HG02884 (cell line): ENCODE results near the gene MAPKAP1.
"Not testable (repeated sequence)": the region's sequence is repeated elsewhere in the genome, so short reads cannot be mapped to it uniquely, and the experiment has no call there.

Experiments
- ATAC-seq: cut with Tn5 transposase; IDR thresholded peaks from one replicate; pipeline ENCODE4 v1.9.1; 2021; ENCODE audit warnings: mild to moderate bottlenecking, moderate library complexity; ENCODE audit not compliant: unreplicated experiment

The MAPKAP1 gene

DNA sequence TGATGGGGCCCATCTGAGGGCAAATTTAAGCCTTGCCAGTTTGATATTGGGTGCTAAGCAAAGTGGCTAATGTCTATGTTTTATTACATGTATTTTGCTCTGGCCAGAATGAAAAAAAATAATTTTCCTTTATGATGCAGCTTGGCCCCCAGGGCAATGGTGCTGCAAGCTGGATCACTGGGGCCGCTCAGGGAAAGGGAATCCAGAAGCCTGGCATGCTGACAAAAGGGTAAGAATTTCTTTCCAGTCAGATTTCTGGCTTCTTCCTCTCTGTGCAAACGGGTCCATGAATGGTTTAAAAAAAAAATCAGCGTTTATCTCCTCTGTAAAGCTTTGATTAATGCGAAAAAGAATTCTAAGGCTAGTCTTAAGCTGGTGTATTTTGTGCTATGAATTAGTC lies 138.4 kb downstream of the MAPKAP1 start:
- no peak for ATAC-seq

DNA sequence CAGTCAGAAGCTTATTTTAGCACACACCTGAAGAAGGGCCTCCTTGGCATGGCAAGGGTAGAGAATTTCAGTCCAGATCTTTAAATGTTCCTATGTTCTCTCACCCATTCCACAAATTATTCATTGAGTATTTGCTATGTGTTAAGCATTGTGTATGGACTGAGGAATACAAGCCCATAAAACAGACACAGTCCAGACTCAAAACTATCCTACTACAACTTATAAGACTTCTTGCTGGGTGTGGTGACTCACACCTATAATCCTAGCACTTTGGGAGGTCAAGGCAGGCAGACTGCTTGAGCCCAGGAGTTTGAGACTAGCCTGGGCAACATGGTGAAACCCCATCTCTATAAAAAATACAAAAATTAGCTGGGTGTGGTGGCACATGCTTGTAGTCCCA lies 141.0 kb downstream of the MAPKAP1 start:
- not testable (repeated sequence) for ATAC-seq

DNA sequence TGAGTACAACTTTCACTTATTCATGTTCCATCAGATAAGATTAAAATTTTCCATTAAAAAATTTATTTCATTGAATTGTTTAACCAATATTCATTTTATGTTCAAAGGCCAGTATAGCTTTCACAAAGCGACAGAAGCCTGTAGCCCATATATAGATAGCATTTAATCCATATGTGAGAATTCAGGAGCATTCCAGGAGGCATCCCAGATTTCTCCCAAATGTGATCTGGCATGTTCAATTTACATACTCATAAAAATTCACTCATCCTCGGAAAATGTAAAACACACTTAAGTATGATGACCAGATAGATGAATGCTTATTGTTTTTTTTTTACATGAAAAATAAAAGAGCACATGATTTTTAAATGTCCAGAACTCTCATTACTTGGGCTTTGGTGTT lies 141.9 kb downstream of the MAPKAP1 start:
- ATAC-seq = no peak

DNA sequence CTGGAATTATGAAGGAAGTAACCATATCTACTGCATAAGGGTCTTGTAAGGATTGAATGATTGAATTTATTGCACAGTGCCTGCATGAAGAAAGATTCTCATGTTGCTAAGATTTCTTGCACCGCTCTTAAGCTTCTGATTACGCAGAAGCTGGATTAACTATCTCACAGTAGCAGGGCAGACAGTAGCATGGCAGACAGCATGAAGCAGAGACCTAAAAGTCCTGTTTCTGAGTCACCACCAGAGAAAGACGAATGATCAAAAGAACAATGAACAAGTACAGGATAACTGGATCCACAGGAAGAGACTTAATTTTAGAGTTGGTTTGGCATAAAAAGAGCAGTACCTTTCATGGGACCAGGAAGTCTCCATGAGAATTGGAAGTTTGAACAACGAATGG lies 142.4 kb downstream of the MAPKAP1 start:
- ATAC-seq = no peak

DNA sequence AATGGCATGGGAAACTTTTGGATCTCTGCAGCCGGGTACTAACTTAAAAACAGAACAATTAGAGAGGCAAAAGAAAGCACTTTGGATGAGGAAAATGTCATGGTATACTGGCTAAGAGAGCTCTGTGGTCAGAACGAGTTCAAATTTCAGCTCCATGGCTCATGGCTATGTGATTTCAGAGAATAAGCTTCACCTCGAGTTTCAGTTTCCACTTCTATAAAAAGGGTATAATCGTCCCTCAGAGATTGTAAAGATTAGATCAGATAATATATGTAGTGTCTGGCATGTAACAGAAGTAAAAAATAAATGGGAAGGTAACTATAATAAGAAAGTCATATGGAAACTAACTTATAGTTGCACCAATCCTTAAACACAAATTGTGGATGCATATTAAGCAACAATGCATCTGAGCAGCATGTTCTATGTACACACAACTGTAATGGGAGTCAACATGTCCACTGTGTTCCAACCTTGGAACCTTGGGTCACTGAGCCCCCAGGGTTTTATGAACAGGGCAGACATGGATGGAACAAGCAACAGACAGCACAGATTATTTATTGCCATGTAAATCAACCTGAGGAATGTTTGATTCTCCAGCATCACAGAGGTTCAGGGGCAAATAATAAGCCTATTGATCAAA lies 145.4 kb downstream of the MAPKAP1 start:
- no peak for ATAC-seq

DNA sequence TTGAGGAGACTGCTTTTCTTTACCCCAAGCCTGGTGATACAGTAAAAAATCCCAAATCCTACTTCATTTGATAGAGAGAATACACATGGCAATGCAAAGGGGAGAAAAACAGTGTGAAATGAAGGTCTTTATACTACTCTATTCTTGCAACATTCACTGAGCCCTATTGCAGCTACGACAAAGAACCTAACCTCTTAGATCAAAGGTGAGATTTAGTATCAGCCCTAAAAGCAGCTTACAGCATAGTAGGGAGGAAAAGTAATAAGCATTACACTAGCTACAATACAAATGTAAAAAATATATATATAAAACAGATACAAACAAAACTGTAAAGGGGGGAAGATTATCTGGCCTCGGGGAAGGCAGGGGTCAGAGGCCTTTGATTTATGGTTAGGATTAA lies 147.1 kb downstream of the MAPKAP1 start:
- ATAC-seq = no peak

DNA sequence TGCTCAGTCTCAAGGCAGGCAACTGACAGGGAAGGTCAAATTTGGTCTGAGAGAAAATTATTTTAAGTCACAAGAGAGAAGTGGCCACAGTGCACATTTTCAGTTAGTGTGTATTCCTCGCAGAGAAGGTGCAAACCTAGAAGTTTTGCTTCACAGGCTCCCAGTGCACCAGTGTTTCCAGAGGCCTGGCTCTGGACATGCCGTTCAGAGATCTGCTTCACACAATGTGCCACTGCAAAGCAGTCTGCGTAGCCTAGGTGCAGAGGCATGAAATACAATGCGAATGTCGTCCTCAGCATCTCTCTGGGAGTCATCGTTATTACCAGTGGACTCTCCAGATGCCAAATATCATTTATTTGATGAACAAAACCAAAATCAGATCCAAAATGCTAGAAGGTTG lies 147.8 kb downstream of the MAPKAP1 start:
- no peak for ATAC-seq

DNA sequence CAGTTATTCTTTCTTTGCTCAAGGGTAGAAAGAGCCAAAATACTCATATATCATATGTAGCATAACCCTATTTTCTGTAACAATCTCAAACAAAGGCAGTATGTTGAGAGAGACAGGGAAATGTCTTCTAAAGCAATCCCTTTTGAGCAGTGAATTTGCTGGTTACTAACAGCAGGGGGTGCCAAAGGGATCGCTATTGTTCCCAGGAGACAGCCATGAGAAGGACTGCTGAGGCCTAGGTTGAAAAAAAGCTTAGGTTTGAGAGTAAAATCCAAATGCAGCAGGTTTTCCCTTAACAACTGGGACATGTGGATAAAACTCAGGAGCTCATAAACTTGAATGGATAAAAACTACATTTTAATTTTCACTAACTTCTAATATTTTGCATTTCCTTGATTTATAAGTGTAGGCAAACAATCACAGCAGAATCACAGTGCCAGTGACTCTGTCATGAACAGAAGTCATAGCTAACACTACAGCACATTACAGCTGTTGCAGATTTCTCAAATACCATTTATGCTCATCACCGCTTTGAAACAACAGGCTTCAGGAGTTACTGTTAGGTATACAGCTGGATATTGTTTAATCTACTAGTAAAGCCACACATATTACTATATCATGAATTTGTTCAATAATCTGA lies 148.4 kb downstream of the MAPKAP1 start:
- no peak for ATAC-seq

DNA sequence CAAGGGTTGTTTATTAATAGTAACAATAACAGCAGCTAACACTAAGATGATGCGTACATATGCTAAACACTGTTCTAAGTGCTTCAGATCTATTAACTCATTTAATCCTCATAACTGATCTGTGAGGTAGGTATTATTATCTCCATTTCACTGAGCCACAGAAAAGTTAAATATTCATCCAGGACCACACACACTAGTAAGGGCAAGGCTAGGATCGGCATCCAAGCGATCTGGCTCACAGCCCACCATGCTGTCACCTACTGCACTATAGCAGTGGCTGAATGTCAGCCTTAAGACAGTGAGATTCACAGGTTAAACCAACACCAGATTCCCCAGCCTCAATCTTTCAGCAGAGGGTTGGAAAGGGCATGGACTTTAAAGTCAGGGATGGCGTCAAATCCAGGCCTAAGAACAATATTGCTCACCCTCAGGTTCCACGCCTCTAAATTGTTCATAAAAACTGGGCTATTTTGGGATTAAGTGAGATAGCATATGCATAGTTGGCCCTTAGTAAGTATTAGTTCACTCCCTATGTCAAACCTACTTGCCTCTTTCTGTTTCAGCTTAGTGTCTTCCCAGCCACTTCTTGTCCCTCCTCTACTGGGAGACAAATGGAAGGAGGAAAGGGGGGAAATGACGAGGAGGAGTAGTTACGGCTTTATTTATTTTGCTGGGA lies 150.8 kb downstream of the MAPKAP1 start:
- ATAC-seq = no peak

DNA sequence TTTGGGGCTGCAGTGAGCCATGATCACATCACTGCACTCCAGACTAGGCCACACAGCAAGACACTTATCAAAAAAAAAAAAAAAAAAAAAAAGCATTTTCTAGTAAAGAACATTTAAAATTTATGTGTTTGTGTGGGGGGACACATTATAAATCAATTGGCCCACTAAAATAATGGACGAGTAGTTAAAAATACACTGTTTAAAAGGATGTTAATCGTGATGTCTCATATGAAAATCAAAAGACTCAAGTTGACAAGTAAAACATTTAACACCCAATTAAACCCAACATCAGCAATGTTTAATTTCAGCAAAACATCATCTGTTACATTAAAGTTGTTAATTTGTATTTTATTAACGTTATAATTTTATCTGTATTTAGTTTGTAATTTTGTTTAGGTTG lies 152.3 kb downstream of the MAPKAP1 start:
- ATAC-seq = no peak

DNA sequence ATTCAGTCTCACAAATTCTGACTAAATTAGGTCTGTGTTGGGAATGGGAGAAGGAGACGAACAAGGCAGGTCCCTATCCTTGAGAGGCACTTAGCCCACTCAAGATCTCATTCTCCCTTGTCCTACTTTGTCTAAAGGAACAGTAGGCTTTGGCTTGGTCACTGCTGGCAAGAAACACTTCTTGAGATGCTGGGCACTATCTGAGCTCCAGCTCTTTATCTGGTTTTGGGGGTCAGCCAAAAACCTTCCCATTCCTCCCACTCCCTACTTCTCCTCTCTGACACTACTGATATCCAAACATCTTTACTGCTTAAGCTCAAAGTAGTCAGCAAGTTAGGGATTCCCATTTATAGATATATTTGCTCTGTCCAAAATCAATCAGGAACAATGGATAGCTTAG lies 155.2 kb downstream of the MAPKAP1 start:
- no peak for ATAC-seq

DNA sequence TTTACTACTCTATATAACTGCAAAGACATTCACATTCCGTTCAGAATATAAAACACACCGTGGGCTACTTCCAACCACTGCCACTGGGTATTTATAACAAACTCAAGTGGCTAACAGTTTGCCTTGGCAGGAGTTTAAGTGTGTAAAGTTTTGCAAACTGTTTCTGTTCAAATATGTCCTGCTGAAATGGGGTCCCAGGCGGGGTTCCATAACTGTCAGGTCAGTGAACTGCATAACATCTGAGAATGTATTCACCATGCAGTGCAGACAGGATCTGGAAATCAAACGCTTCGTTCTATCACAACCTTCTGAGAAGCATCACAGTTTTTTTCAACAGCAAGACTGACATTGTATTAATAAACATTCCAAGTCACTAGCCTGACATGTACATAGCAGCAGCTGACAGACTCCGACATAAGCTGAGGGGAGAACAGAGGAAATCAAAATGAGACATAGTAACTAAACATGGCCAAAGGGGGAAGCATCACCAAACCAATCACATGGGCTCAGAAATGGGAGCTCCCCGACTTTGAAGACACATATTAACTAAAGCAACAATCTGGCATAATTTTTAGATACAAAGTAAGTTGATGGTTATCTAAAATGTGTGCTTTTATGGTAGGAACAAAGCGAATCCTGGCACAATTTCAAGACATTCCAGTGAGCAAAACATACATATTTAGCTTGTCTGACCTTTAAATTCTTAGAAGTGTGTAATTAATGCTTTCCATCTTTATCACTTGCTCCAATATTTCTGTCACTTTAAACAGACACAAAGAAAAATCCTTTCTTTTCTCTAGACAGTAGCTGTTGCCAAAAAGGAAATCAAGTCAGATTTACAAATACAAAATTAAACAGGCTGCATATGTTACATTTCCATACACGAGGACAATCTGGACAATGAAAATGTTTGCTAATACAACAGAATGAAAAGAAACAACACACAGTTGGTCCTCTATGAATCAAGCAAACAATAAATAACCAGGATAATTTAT lies 156.8 kb downstream of the MAPKAP1 start:
- no peak for ATAC-seq

DNA sequence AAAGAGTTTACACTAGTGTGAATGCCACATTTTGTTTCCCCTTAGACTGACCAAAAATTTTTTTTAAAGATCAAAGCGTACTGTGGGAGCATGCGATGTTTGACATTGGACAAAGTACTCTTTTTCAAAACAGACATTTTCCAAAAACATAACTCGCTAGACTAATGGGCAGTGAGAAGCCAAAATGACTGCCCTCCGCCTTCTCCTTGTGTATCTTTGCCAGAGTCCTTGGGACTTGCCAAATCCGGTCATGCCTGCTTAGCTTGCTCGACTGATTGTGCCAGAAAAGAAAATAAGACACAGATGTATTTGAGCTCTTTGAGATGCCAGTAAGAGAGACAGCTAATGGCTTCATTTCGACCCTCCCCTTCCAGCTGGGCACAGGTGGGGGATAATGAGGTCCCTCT lies 157.5 kb downstream of the MAPKAP1 start:
- no peak for ATAC-seq

DNA sequence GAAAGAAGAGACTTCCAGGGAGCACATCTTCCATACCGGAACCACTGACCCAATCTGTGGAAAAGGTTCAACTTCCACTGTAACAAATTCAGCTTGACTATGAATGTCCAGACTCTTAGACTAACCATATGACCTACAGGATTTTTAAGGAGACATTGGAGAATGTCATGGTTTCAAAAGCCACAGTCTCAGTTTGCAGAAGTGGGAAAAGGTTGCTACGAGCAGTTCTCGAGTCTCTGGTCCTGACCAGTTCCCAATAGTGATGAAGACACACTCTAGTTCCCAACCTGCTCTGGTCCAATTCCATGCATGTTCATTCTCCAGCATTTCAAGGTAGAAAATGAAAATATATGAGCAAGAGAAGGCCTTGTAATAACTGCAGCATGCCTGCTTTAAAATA lies 158.0 kb downstream of the MAPKAP1 start:
- ATAC-seq = no peak

DNA sequence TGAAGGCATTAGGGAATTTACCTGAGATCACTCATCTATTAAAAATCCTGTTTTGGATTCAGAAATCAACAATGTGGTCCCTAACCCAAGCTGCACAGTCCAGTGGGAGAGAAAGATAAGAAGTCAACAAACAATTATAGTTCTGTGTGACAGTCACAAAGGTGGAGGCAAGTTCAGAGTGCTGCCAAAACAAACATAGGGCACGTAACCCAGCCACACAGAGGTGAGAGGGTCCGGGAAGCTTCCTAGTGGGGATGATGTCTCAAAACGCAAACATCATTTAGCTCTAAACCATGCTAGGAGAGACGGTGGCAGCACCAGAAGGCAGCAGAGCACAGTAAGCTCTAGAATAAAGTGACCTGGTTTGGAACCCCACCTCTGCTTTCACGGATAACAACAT lies 158.9 kb downstream of the MAPKAP1 start:
- ATAC-seq = no peak

DNA sequence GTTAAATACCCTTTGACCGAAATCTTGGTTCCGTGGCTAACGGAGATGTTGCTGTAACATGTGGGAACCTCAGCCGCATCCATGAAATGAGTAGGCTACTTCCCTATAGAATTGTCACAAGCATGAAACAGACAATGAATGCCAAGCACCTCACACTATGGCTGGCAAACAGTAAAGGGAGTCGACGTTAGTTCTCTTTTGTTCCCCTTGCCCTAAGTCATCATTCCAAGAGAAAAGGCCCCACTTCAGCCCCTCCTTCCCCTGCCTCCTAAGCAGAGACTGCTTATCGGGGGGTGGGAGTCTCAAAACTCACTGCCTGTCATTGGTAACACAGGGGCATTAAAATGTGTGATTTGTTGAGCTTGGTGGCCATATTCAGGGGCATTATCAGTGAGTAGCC lies 159.6 kb downstream of the MAPKAP1 start:
- no peak for ATAC-seq

DNA sequence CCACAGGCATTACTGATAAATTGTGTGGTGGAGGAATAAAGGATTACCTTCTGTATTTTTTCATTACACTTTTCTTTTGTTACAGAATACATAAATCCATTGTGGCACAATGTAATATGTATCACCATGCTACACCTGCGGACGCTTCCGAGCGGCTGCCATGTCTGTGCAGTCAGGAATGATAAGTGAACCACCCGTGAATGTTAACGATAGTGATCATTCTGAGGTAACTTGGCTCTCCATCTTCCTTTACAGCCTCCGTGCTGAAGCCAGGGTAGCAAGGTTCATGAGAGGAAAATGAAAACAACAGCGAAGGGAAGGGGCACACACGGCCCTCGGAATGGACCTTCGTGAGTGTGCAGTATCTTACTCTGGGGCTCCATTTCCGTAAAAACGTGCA lies 161.2 kb downstream of the MAPKAP1 start:
- no peak for ATAC-seq

DNA sequence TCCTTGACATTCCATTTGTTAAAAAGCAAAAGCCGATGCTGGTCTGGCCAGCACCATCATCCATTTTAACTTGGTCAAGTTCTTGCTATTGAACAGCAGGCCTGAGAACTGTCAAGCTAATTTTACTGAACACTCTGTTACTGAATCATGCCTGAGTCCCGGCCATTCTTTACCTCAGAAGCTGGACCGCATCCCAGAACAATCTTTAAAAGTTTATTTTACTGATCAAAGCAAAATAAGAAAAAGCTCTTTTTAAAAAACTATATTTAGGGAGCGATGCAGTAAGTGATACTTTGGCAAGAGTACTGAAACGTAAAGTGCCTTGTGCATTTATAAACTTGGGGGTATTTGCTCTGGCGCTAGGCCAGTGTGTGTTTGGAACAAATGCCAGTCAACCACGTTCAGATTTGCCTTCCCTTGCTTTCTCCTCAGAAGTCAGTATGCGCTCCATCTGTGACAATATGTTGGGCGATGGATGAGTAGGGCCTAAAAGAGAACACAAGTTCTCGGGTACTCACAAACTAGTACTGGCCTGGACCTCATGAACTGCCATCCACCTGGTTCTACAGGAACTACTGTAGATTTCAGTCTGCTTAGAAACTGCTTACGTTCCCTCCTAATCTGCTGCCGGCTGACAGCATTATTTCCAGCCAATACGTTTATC lies 161.9 kb downstream of the MAPKAP1 start:
- no peak for ATAC-seq

DNA sequence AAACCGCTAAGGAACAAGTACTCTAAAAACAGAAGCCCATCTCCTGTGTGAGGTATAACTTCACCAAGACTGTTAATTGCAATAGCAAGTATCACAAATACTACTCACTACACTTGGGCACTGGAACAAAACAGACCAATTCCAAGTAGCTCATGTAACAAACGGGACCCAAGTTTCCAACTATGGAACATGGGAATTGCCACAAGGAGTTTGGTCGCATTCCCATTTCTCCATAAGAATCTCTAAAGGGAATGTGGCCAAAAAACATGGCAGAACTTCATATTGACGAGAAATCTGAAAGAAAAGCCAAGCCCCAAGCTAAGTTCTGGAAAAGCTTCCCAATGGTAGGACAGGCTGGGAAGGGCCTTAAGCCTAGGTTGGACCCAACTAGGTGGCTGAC lies 162.5 kb downstream of the MAPKAP1 start:
- no peak for ATAC-seq

DNA sequence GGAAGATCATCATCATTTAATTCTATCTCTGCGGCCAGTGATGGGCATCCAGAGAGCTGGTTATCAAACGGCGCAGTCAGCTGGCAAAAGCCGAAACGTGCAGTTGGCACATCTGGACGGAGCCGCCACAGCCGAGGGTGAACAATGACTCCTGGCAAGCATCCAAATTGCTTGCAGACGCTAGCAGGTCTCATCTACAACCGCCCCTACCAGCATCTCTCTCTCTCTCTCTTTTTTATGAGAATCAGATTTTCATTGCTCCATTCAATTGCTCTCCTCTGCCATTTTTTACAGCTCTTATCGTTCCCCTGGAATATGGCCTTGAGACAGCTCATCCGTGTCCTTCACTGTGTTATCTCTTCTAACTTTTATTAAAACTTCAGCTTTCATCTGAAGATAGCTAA lies 165.2 kb downstream of the MAPKAP1 start:
- no peak for ATAC-seq

DNA sequence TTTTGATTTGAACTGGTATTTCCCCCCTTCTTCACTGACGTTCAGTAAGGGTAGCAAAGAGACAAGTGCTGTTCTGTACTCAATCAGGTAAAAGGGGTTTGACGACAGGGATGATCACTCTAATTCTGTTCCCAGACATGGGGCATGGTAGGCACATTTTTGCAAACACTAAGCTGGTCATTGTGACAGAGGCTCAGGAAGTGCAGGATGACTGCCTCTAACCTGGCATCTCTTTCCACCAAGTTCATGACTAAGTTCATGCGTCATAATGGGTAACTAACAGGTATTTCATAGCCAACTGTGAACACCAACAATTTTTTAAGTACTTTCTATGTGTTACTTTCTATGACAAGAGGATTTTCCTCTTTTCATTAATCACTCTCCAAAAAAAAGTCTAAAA lies 166.5 kb downstream of the MAPKAP1 start:
- no peak for ATAC-seq
